HG02943 (cell line): ENCODE results near the gene CETN2.

Experiments
- ATAC-seq: cut with Tn5 transposase; IDR thresholded peaks from one replicate; pipeline ENCODE4 v1.9.1; 2021; ENCODE audit warnings: mild to moderate bottlenecking, low read depth, moderate library complexity; ENCODE audit not compliant: unreplicated experiment

CETN2 gene

DNA sequence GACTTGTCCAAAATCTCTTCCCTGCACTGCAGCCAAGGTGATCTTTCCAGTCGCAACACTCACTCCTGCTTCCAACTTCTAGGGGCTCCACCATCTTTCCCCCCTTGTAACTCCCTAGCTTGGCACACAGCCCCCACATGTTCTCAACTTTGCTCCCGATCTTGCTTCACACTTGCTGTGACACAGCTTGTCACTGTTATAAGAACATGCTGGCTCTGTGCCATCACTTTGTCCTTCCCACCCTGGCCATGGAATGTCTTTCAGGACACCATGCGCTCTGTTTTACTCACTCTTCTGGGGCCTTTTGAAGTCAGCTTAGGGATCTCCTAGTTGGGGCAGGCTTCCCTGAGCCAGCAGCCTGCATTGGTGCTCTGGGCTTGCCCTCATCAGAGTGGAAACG lies 2.8 kb upstream of the CETN2 start:
- ATAC-seq = no peak

DNA sequence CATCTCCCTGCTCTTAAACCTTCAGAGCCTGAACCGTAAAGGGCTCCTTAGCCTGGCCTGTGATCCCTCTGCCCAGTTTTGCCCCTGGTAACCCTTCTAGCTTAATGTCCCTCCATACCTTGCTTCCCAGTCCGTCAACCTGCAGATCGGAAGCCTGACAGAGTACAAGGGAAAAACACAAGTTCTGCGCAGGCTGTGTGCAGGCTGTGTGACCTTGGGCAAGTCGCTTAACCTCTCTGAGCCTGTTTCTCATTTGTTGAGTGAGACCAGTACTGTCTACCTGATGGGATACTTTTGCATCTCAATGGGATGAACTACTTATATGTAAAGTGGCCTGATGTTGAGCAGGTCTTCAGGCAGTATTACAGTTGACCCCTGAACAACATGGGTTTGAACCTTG lies 2.0 kb upstream of the CETN2 start:
- ATAC-seq = no peak

DNA sequence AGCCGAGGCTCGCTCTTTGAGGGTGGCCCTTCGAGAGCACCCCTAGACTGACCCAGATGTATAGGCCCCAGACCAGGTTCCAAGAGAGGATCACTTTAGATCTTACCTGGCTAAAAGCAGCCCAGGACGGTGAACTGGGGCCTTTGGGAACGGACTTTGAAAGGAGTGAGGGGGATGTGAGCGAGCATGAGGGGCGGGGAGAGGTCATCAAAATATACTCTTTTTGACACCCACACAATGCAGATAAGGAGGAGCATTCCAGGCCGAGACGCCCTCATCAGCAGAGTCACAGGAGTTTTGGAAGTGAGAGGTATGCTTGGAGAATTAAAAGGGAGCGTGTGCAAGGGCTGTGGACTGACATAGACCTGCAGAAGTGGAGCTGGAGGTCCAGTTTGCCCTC lies 834 bp upstream of the CETN2 start:
- no peak for ATAC-seq

DNA sequence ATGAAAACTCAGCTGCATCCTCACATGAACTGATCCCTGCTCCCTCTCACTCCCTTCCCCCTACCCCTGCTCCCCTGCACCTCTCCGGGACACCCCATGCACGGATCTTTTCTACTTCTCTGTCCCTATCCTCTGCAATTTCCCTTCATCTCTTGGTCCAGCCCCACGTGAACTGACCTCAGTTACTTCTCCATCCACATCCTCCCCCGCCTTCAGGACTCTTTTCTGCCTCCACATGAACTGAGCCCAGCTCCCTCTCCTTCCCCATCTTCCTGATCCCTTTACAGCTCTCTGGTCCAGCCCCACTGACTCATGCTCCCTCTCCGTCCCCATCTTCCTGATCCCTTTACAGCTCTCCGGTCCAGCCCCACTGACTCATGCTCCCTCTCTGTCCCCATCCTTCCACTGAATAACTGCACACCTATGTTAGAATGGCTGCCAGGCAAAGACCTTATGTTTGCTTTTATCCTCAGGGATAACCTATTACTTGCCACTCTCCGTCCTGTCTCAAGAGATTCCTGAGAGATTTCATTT lies 5.6 kb downstream of the CETN2 start:
- no peak for ATAC-seq

DNA sequence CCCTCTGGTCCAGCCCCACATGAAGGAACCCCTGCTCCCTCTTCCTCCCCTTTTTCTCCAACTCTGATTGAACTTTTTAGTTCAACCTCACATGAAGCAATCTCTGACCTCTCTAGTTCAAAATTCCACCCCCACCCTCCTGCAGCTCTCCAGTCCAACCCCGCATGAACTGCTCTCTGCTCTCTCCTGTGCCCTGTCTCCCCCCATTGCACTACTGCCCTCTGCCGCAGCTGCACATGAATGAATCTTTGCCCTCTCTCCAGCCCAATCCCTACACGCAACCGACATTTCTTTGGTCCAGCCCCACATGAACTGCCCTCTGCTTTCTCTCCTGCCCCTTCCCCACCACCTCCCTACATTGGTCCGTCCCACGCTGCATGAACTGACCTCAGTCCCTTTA lies 6.9 kb downstream of the CETN2 start:
- no peak for ATAC-seq

DNA sequence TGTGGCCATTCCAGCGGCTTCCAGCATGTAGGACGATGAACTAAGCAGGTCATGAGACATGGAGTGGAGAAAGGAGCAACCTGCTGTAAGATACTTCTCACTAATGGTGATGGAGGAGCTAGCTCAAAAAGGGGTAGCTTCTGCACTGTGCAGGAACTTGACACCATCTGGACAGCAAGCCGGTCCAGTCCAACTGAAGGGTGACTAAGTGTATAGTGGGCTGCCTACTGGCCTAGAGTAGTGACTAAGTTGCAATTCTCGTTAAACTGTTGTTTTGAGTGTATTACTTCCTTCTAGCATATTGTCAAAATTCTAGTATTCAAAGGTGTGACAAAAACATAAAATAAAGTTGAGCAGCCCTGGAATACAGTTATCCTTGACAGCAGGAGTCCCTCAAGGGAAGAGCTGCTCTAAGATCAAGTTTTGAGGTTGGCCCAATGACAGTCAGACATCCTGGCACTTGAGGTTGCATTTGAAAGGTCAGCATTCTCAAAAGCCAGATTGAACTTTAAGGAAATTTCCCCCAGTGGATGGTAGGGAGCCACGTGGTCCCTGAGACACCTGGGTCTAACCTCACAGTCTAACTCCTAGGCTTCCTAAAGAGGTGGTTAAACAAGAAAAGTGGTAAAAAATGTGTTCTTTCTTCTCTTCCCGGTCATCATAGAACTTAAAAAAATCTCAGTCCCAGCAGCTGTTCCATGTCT lies 8.0 kb downstream of the CETN2 start:
- no peak for ATAC-seq

DNA sequence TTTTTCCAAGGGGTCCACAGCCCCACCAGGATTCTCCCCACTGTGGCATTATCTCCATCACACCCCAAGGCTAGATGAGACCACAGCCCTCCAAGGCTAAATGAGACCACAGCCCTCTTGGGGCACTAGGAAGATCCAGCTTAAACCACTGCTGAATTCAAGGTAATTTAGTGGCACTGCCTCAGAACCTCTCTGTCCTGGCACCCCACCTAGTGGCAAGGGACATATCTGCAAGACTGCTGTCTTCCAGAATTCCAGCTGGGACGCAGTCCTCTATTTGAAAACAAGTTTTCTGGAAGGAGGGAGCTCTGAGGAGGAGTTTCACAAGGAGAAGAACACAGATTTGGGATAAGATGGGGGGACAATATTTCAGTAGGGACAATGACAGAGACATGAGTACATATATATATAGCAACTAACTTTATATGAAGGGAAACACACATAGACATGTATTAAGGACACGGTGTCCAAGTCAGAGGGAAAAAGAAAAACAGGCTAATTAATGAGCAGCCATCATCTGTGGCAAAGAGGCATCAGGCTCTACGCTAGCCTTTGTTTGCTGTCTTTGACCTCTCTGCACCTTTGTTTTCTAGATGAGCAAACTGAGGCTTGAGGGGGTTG lies 9.3 kb downstream of the CETN2 start:
- no peak for ATAC-seq

DNA sequence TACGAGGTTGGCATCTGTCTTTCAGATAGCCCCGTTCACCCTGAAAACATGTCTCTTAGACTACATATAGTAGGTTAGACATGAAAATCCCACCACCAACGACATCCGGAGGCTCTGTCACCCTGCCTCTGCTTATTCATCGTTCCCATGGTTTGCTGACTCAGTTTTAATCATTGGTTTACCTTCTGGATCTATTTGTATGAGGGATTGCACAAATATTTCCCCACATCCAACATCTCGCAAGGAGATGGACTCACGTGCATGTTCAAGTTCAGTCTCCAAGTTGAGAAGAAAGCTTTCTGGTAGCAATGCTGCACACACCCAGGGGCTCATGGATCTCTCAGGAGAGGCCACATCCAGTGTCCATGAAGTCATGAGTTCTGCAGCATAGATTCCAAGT lies 10.8 kb downstream of the CETN2 start:
- ATAC-seq = no peak

DNA sequence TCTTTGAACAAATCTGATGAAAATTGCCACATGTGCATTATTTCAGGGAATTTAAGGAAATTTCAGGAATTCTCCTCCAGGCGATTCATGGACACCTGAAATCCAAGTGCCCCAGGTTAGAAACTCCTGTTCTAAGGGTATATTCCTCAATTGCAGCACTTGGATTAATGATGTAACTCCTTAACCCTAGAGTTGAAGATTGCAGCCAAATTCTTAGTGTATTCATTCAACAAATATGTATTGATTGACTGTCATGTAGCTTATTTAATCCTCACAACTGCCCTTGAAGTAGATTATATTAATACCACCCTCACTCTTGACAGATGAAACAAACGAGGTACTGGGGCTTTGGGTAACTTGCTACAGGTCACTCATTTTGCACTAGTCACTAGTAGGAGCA lies 11.3 kb downstream of the CETN2 start:
- no peak for ATAC-seq

DNA sequence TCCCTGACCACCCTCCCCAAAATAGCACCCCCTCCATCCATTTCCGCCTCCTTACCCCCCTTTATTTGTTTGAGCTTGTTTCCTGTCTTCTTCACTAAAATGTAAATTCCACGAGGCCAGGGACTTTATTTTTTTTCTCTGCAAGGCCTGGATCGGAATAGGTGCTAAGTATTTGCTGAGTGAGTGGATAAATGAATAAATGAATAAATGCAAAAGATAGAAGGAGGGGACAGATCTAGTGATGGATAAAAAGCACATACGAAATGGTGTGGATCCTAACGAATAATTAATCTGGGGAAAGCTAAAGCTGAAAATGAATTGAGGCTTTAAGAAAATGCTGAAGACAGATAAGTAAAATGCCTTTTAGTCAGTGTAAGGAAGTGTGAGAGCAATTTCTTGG lies 12.2 kb downstream of the CETN2 start:
- no peak for ATAC-seq

DNA sequence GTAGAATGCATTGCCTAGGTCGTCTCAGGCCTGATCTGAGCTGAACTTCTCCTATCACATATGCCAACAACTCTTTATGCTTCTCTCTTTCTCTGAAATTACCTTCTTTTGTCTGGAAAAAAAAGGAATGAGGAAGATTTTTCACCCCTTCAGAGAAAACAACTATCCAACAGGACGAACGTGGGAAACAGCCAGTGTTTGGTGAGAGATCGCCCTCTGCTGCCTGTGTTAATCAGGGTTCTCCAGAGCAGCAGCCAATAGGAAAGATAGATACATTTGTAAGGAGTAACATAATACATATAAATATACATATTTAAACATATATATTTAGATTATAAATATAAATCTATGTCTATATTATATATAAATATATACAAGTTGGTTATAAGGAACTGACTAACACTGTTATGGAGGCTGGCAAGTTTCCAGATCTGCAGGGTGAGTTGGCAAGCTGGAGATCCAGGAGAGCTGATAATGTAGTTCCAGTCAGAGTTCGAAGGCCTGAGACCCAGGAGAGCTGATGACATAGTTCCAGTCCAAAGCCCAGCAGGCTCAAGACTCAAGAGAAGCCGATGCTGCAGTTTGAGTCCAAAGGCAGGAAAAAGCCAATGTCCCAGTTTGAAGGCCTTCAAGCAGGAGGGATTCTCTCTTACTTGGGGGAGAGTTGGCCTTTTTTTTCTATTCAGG lies 13.3 kb downstream of the CETN2 start:
- no peak for ATAC-seq

DNA sequence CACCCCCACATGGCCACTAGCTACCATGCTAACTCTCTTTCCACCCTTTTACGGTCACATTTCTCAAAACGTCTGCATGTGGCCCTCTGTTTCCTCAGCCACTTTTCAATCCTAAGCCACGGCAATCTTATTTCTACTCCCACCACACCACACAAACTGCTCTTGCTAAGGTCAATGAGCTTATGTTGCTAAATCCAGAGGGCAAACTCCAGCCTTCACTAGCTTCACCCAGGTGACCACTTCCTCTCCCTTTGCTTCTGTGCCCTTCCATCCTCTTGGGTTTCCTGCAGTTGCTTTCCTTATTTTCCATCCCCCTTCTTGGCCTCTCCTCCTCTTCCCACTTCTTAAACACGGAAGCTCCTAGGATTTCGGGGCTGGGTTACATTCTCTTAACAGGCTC lies 16.5 kb downstream of the CETN2 start:
- no peak for ATAC-seq

DNA sequence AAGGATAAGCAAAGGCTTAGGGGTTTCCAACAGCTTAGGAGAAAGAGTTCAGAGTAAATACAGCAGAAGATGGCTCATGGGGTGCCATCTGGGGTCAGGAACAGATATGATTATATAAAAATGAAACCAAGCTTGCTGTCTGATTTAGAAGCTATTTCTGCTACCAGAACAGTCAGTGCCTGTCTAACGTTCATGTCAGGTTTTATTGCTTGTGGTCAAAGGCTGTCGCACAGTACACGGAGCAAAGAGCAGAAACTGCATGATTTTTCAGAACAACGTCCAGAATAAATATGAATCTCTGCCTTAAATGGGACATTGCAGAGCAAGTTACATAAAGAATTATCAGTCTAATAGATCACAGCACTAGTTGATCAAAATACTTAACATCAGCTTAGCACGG lies 17.4 kb downstream of the CETN2 start:
- ATAC-seq = no peak

DNA sequence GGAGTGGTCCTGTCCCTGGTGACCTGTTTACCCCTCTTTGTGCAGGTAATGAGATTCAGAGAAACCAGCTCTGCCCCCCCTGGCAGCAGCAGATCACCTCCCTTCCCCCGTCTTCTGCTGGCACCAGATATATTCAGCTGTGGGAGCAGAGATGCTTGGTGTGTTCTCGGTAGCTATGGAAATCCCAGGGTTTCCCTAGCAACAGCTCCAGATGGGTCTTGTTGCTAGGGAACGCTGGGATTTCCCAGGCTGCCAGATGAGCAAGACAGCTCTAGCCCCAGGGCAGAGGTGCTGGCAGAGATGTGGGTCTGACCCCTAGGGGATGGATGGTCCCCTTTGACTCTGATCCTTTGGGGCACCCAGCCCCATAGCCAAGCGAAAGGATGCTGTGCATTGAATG lies 20.2 kb downstream of the CETN2 start:
- no peak for ATAC-seq

DNA sequence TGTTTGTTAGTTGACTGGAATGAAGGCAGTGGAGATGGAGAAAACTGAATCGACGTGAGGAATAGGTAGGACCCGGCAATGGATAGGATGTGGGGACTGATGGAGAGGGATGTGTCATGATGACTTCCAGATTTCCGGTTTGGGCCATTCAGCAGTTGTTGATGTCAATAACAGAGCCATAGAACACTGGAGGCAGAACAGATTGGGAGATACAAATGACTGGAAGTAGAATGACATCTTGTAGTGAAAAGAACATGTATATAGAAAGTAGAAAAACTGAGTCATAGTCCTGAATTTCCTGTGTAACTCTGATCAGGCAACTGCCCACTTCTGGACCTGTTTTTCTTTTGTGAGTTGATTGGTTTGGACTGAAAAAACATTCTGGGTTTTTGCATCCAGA lies 24.5 kb downstream of the CETN2 start:
- ATAC-seq = no peak

DNA sequence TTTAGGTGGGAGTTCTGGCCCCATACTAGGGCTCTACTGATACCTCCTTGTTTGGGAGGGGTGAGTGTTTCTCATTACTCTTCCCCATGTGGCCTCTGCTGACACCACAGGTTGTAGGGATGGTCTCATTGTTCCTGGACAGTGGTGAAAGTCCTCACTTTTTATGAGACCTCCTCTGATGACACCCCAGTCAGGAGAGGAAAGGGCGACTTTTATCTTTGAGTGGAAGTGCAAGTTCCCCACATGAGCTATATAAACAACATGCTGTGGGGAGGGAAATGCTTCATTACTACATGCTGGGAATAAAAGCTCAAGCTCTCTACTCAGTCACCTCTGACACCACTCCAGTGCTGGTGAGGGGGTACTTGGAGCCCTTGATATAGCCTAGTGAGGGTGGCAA lies 31.6 kb downstream of the CETN2 start:
- ATAC-seq = no peak

DNA sequence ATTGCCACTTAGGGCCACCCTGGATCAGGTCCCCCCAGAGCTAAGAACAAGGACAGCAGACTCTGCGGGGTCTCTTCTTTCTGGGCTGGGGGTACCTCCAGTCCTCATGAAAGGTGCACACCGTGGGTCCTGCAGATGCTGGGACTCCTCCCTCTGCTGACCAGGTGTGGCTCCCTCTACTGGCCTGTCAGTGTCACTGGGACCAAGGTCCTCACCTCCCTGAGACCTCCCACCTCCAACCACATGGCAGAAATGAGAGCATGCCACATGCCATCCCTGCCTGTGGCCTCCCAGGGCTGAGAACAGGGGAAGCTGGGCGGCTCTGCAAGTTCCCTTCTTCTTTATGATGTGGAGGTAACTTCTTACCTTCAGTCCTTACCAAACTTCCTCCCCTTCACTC lies 43.5 kb downstream of the CETN2 start:
- peak; percentile 69 for ATAC-seq
